Activated CD8-positive, alpha-beta memory T cell treated with anti-CD3 and anti-CD28 coated beads, Interleukin-2, amount 50 U/mL, for 48 hours (primary cell): Measurements from ENCODE around the gene IZUMO4.
"Not testable (repeated sequence)": the region's sequence is repeated elsewhere in the genome, so short reads cannot be mapped to it uniquely, and the experiment has no call there.

ENCODE experiments used
- DNase-seq: peaks from one replicate; pipeline ENCODE4 v3.0.0-alpha.2; 2020

Gene IZUMO4

DNA sequence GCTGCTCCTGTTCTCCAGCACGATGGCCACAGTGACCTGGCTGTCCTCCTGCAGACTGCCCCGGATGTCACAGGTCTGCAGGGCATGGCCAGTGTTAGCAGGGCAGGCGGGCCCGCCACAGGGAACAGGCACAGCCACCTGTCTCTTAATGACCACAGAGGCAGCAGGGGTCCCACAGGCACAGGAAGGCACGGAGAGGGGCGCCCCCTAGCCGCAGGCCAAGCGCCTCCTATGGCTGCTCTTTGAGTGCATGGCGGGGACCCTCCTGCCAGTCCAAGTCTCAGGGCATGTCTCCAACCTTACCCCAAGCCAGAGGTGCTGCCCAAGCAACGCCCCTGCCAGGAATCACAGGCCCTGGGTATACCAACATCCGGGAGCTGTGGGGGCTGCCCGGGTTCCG is 14.1 kb downstream of the IZUMO4 start:
- no peak for DNase-seq

DNA sequence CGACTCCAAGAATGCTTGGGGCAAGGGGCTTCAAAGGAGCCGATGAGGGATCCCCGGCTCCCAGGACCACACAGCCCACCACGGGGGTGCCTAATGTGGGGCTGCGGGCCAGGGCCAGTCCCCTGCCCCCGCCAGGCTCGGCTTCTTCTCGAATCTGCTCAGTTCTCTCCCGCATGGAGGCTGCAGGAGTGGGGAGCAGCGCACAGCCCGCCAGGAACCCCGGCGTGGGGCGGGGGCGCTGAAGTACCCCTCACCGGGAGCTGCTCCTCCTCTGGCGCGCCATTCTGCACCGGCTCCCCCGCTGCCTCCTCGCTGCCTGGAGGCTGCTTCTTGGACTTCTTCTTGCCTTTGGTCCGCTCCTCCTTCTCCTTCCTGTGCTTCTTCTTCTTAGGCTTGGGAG is 14.7 kb downstream of the IZUMO4 start:
- no peak for DNase-seq

DNA sequence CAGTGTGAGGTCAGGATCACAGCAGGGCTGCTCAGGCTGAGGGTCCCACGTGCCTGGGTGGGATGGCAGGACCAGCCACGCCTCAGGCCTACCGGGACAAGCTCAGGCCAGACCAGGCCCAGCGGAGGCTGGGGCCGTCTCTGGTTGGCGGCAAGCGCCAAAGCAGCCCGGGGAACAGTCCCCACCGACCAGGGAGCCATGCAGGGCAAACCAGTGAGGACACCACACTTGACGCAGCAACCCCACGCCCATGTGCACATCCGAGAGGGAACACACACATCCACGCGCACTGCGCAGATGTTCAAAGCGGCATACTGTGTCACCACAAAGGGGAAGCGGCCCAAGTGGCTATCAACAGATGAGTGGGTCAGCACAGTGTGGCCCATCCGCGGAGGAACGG is 15.2 kb downstream of the IZUMO4 start:
- no peak for DNase-seq

DNA sequence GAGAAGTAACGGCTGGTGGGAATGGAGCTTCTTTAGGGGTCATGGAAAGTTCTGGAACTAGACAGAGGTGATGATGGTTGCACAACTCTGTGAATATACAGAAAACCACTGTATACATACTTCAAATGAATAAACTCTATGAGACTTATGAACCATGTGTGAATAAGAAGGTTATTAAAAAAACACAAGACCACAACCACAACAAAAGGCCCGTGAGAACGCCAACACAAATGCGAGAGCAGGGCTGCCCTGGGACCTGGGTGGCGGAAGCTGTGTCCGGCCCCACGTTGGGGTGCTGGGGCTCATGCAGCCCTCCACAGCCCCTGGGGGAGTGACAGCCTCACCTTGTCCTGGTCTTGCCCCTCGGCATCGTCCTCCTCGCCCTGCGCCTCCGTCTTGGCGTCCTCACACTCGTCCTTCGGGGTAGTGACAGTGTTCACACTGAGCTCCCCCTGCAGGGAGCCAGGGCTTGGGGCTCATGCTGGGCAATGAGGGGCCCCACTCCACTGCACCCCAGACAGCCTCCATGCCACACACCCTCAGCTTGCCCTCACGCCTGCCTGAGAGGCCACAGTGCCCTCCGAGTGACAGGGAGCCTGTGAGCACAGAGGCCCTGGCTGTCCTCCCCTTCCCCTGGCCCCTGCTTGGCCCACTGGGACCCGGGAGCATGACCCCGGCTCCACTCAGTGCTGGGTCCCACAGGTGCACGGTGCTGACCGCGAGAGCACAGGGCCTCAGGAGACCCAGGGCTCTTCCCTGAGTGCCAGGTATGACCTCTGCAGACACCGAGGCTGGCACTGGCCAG is 16.0 kb downstream of the IZUMO4 start:
- DNase-seq = no peak

DNA sequence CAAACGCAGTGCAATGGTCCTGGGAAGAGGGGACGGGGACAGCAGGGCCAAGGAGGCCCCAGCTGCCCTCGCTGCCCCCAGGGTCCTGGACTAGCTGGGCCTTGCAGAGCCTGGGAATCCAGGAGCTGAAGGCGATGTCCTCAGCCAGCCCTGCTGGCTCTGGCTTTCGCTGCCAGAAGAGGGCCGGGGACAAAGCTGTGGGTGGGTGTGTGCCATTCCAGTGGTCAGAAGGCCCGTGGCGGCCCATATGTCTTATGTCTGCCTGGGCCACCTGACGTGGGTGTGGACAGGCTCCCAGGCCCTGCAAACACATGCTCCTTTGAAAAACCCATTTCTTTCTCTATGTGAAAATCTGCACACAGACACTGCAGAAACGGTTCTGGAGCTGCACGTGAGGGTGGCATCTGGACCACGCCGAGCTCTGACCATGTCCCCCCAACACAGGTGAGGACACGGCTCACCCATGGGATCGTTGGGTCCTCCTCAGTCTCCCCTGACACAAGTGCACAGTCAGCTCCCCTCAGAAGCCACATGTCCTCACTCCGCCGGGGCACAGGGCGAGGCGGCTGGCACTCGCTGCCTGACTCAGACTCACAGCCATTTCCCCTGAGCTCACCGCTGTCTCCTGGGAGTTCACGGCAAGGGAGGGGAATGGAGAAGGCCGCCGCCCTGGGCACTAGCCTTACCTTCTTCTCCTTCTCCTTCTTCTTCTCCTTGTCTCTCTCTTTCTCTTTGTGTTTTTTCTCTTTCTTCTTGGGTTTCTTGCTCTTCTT is 16.9 kb downstream of the IZUMO4 start:
- no peak for DNase-seq

DNA sequence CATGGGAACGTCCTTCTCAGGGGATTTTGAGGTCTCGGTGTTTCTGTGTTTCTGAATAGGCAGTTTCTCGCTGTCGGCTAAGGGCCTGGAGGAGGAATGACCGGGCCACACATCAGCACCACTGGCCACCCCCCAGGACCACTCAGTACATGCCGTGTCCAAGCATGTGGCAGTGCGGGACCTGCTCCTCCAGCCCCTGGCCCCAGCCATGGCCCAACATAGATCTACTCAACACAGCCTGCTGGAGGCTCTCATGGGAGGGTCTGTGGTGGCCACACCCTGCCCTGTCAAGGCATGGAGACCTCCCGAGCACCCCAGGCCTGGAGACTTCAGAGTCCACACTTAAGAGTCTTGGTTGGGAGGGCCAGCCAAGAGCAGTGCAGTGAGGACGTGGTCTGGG is 17.5 kb downstream of the IZUMO4 start:
- no peak for DNase-seq

DNA sequence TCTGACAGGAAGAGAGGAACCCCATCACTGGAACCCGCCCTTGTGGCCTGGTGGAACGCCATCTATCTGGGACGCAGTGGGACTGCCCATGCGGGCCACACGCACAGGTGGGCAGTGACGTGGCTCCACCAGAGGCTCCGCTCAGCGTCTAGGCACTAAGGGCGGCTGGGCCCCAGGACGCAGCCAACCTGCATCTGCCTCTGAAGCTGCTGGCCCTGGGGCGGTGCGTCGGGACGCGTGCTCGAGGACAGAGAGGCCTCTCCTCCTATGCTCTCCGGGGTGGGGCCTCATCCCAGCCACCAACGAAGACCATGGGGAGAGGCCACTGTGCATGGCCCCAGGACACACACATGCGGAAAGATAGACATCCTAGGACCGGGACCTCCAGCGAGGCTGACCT is 18.1 kb downstream of the IZUMO4 start:
- no peak for DNase-seq

DNA sequence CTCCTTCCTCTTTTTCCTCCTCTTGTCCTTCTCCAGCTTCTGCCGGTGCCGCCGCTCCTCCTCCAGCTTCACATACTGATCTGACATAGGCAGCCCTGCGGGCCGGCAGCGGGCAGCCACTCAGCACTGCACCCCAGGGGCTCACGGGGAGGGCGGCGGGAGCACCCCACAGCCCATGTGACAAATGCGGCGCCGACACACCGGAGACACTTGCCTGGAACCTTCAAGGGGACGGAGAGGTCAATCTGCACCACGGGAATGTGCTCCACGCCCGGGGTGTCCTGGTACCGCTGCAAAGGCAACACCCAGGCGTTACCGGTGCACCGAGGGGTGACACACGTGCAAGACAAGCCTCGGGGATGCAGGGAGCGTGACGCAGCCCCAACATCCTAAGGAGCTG is 18.6 kb downstream of the IZUMO4 start:
- no peak for DNase-seq

DNA sequence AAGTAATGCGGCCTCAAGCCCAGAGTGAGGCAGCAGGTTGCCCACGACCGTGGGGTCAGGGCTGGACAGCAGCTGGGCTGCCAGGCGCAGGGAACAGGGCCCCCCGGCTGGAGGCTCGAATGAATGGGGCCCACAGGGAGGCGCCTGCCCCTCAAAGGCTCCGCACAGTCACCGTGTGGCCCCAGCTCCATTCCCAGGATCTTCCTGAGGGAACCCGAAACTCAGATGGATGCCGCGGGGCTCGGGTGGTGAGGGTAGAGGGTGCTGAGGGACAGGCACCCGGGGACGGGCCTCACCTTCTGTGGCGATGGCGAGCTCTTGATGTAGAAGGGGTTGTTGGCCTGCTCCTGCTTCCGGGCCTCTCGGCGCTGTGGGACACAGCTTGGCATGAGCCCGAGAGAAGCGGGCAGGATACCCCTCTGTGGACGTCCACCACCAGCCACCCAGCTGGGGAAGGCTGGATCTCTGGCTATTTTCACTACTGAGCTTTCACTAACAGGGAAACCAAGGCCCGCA is 19.3 kb downstream of the IZUMO4 start:
- DNase-seq = no peak

DNA sequence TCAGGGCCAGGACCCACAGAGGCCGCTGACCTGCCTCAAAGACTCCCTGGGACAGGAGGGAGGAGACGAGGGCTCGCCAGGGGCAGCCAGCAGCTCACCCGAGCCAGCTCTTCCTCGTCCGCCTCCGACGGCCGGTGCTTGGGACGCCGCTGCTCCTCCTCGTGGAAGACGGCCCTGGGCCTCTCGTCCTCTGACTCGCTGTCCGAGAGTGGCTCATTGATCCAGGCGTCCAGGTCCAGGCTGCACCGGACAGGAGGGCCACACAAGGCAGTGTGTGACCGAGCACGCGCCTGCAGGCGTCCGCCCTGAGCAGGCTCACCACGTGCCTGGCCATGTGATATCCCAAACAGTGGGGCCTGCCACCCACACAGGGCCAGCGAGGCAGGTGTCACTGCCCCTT is 19.8 kb downstream of the IZUMO4 start:
- DNase-seq = no peak

DNA sequence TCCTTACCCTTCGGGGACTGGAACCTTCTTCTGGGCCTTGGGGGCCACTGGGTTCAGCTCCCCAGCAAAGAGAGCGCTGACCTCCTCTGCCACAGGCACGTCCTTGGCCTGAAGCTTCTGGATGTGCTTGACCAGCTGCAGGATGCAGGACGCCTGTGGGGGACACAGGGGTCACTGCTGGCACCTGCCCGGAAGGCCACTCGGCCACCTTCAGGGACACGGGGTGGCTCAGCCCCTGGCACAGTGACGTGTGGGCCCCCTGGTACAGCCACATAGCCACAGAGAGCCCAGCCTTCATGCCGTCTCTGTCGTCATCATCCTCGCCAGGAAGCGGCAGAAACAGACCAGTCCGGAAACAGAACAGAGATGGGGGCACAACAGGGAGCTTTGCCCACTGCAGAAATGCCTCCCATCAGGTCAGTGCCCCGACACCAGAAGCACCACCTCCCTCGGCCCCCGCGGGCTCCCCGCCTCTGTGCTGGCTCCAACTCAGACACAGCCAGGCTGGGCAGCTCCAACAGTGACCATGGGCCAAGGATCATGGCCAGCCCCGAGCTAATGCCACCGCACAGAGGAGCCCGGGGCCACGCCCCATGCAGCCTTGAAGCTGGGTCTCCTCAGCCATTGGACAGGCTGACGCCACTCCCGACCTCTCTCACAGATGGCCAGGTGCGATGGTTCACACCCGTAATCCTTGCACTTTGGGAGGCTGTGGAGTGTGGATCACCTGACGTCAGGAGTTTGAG is 20.7 kb downstream of the IZUMO4 start:
- no peak for DNase-seq

DNA sequence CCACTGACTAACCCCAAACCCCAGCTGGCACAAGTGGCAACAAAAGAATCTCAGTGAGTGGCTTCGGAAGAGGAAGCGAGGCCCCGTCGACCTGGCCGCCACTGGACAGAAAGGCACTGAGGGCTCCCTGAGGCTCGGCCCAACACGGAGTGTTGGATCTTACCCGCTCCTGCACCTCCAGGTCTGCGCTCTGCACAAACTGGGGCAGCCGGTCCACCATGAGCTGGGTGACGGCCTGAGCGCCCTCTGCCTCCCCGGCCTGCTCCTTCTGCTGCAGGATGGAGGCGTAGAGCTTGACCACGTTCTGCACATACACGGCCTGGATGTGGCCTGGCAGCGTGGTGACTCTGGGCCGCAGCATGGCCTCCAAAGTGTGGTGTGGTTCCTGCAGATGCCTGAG is 21.7 kb downstream of the IZUMO4 start:
- DNase-seq = no peak

DNA sequence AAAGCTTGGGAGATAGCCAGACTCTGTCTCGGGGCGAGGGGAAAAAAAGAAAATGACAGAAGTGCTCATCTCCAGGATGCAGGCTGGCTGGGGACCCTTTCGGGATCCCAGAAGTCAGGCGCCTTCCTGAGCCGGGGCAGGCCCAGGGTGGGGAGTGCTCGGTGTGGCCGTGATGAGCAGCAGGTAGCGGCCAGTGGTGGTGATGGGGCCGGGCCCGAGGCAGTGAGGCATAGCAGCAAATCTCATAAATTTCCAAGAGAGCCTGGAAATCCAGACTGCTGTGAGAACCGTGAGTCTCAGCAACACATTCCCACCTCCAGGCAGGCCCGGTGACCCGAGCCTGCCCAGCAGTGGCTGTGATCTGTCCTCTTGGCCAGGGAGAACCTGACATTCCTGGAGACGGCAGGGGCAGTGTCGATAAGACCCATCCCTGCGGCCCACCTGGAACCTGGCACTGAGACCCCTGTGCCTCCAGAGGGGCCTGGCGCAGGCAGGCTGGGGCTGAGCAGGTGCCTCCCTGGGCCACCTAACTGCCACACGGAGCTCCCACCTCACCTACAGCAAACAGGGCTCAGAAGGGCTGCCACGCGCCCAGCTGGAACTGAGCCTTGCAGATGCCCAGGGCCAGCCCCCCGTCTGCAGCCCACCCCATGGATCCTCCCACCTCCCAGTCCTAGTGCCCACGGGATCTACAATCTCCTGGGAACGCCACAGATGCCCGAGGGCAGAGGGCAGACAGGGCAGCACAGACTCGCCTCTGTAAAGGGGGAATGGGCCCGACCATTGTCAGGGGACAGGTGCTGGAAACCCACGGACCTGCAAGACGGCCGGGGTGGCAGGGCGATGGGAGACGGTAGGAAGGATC is 23.4 kb downstream of the IZUMO4 start:
- no peak for DNase-seq

DNA sequence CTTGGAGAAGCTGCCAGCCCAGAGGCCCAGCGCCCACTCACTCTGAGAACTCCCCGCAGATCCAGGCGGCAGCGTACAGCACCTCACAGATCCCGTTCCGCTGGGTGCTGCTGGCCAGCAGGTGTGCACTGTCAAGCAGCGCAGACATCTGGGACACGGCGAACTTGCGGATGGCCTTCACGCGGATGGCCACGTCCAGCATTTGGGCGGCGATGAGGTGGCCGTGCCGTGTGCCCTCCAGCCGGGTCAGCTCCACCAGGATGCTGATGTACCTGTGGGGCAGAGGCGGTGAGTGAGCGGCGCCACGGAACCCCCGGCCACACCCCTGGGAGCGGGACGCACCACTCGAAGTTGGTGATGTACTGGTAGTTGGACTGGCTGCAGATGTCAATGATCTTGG is 24.1 kb downstream of the IZUMO4 start:
- no peak for DNase-seq

DNA sequence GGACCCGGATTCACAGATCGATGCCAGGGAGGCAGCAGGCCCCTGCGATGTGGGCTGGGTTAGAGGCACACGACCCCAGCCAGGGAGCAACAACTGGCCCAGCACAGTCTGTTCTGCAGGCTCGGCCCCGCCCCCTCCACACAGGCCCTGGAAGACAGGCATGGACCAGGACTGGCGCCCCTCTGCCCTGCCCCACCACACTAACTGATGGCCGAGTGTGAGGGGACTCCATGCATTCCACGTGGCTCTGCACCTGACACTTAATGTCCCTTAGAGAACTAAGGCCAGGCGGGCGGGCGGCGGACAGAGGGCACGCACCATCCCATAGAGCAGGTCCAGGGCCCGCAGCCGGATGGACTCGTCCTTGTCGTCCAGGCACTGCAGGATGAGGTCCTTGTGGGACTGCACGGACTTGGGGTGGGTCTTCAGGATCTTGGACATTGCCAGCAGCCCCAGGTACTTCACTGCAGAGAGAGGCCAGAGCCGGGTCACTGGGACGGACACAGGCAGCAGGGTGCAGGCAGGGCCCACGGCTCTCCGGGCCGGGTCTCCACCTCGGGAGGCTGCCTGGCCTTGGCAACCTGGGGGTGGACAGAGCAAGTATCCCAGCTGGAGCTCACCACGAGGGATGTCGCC is 24.8 kb downstream of the IZUMO4 start:
- DNase-seq = no peak

DNA sequence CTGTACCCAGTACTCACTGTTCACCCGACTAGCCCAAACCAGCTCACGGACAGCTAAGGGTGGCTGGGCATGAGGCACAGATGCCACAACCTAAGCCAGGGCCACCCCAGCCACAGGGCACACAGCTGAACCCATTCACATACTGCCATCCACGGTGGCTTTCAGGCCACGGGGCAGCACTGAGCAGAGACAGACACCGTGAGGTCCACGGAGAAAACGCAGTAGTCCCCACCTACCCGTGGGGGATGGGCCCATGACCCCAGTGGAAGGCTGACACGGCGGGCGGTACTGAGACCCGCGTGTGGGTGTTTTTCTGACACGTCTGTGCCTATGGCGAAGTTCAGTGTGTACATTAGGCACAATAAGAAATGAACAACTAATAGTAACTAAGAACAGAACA is 25.5 kb downstream of the IZUMO4 start:
- no peak for DNase-seq

DNA sequence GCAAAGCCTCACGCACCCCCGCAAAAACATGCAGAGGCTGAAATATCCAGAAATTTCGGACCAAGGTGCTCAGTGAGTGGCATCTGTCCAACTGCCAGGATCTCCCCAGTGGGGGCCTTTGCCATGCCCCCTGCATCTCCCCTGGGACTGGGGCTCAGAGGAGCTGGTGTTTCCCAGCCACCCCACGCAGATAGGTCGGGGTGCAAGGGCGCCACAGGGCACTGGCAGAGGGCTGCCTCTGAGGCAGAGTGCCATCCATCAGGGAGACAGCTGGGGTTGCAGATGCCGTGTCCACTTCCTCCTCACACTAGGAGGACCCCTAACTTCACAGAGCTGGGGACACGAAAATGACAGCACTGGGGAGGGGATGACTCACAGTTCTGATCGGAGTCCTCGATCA is 26.3 kb downstream of the IZUMO4 start:
- no peak for DNase-seq

DNA sequence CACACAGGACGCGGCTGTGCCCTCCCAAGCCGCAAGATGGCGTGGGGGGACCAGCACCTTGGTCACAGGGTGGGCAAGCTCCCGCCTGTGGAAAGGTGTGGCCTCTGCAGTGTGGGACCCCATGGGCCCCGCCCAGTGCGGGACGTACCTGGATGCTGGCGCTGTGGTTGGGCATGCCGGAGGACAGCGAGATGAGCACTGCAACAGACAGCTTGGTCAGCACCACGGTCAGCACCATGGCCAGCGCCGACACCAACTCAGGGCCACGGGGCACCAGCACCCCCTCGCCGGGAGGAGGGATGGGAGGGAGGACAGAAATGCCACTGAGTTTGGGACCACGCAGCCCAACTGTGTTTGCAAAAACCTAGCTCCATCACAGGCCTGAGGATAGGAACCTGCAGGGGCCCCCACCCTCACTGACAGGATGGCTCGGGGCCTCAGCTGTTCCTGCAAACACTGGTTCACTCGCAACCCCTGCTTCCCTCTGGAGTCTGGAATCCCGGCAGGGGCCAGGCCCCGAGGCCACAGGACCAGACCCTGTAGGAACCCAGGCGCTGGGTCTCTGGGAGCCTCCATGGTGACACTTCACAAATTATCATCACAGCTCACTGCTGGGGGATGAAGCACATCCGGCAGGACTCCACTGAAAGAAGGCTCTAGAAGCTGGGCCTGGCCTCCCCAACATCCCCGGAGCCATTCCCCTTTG is 27.1 kb downstream of the IZUMO4 start:
- no peak for DNase-seq

DNA sequence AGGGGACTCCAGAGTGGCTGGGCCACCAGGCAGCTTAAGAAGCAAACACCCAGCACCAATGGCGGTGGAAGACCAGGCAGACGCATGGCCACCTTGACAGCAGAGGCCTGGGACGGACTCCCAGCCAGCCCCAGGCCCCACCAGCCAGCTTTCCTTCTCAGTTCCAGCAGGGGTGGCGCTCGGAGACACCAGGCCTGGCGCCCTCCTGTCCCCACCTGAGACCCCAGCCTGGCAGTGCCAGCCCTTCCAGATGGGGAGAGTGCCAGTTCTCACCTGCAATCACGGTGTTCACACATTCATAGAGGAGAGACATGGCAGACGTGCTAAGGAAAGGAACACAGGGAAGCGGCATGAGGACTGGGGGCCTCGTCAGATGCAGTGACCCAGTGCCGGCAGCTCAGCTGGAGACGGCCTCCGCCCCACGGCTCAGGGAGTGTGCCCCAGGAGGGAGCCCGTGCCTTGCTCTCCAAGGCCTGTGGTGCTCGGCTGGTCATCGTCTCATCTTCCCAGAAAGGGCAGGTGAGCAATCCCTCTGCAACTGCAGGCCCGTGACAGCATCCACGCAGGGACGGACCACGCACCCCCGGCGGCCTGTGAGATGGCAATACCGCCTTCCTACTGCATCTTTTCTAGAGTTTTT is 30.3 kb downstream of the IZUMO4 start:
- no peak for DNase-seq

DNA sequence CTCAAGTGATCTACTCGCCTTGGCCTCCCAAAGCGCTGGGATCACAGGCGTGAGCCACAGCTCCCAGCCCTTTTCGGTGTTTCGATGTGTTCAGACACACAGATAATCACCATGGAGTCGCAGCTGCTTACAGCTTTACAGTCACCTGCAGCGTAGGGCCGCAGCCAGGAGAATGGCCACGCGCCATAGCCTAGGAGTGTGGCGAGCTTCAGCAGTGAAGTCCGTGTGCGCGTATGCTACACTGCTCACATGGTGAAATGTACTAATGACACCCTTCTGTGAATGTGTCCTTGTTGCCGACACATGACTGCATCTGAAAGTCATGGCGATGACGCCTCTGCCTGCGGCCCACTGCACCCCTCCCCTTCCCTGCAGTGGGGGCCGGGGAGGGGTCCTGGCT is 31.0 kb downstream of the IZUMO4 start:
- no peak for DNase-seq

DNA sequence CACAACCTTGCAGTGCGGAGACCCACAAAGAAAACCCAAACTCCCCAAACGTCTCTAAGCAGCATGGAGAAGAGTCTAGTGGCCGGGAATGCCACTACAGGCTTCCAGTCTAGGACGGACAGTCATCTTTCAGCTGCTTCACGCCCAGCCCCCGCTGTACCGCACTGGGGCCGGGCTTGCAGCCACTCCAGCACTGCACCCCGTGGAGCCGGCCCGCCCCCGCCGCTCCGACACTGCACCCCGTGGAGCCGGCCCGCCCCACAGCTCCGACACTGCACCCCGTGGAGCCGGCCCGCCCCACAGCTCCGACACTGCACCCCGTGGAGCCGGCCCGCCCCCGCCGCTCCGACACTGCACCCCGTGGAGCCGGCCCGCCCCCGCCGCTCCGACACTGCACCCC is 31.5 kb downstream of the IZUMO4 start:
- not testable (repeated sequence) for DNase-seq
